Fibroblast of pulmonary artery (primary cell): ENCODE data around the gene MBOAT7.

Experiments
- DNase-seq: peaks from one replicate; pipeline ENCODE4 v3.0.0-alpha.2; 2010; ENCODE audit warnings: low read depth
- H3K4me3 ChIP-seq: replicated peaks from 2 replicates; pipeline ENCODE4 v1.5.1; 2011; ENCODE audit warnings: low read depth, mild to moderate bottlenecking, control low read depth, low read length, moderate library complexity
- CTCF ChIP-seq: IDR thresholded peaks from 2 replicates; pipeline ENCODE4 v1.5.1; 2011; ENCODE audit warnings: mild to moderate bottlenecking, control low read depth, low read length, inconsistent platforms; ENCODE audit errors: missing control alignments

MBOAT7 gene

GRCh38 chr19:54168174-54168917 lies 21.0 kb downstream of the MBOAT7 start:
- no peak overlapping the region for H3K4me3 ChIP-seq
- DNase-seq: peak; percentile 88
- peak; percentile 81 for TF ChIP-seq CTCF

GRCh38 chr19:54165222-54165621 lies 24.2 kb downstream of the MBOAT7 start:
- DNase-seq: no peak
- H3K4me3 ChIP-seq: no peak overlapping the region
- TF ChIP-seq CTCF: no peak

- TF ChIP-seq CTCF: no peak
- peak; percentile 40 for DNase-seq
- peak overlapping the region; percentile 17 for H3K4me3 ChIP-seq
Measured at GRCh38 chr19:54164369-54165068, 24.9 kb downstream of the MBOAT7 start.

DNA sequence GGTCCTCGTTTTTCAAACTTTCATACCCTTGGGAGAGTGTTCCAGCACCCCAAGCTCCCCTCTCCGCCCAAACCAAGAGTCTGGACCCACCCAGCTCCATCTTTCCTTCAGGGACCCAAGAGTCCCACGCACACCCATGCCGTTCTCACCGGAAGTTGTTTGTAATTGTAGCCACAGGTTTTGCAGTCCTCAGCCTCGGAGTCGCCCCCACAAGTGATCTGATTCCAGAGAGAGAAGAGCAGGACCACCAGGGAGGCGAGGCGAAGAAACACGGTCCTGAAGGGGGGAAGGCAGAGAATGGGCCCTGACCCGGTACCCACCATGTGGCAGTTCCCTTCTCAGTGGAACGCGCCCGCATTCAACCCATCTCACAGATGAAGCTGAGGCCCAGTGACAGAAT lies 26.5 kb downstream of the MBOAT7 start:
- TF ChIP-seq CTCF: no peak
- no peak for DNase-seq
- peak overlapping the region; percentile 52 for H3K4me3 ChIP-seq

DNA sequence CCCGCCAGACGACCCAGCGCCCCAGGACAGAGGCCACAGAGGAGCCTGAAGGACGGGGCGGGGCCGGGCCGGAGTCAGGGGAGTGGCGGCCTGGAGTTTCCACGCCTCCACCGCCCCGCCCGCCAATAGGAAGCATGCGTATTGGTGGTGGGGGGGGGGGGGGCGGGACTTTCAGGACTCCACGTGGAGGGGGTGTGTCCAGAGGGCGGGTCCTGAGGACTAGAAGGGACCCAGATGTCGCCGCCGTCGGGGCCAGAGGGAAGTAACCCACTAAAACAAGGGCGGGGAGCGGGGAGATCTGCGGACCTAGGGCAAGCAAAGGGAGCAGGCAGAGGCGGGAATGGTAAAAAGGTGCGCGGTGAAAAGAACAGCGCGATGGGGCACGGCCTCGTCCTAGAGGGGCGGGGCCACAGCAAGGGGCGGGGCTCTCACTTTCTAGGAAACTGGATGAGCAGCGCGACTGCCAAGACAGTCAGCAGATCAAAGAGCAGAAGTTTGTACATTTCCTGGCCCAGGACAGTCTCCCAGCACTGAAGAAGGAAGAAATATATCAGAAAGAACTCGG lies 27.1 kb downstream of the MBOAT7 start:
- TF ChIP-seq CTCF: no peak
- H3K4me3 ChIP-seq: peak overlapping the region; percentile 52
- peak; percentile 62 for DNase-seq

GRCh38 chr19:54160854-54161253 lies 28.5 kb downstream of the MBOAT7 start:
- no peak for TF ChIP-seq CTCF
- H3K4me3 ChIP-seq: peak overlapping the region; percentile 76
- DNase-seq: no peak
